C1 segment of cervical spinal cord (tissue), 14 donors: ENCODE measurements around the gene UNKL.
A peak's percentile ranks its signal among the peaks of the same experiment; 100 is the strongest.

Source experiments
- DNase-seq, 14 donors: peaks; one replicate each; lab custom pipeline; 2025; lab: John Stamatoyannopoulos, UW

The UNKL gene

DNA sequence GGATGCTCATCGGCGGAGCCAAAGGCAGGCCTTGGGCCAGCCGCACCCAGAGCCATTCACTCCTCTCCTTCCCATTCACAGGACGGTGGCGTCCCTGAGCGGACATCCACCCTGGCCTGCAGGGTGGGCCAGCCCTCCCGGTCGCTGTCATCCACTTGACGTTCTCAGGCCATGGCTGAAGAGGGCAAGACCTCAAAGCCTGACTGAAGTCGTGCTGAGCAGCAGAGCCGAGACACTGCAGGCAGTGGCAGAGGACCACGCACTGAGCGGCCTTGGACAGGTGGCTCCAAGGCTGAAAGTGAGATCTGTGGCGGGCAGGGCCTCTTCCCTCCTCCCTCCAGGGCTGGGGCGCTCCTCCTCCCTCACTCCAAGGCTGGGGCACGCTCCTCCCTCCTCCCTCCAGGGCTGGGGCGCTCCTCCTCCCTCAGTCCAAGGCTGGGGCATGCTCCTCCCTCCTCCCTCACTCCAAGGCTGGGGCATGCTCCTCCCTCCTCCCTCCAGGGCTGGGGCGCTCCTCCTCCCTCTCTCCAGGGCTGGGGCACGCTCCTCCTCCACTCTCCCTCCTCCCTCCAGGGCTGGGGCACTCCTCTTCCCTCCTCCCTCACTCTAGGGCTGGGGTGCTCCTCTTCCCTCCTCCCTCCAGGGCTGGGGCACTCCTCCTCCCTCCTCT lies 38.6 kb downstream of the UNKL start:
- DNase-seq = no peak

DNA sequence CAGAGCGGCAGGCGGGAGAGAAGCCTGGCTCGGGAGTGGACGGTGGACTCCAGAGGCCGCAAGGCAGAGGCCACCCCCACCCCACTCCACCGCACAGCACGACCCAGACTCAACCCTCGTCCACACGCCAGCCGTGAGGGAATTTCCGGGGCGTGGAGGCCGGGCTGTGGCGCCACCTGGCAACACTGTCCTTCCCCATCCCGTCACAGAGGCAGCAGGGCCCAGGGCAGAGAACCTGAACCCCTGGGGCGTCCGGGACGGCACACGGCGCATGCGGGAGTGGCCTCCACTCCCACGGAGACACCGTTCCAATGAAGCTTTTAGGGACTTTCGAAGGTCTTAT lies 39.2 kb downstream of the UNKL start:
- DNase-seq = no peak

DNA sequence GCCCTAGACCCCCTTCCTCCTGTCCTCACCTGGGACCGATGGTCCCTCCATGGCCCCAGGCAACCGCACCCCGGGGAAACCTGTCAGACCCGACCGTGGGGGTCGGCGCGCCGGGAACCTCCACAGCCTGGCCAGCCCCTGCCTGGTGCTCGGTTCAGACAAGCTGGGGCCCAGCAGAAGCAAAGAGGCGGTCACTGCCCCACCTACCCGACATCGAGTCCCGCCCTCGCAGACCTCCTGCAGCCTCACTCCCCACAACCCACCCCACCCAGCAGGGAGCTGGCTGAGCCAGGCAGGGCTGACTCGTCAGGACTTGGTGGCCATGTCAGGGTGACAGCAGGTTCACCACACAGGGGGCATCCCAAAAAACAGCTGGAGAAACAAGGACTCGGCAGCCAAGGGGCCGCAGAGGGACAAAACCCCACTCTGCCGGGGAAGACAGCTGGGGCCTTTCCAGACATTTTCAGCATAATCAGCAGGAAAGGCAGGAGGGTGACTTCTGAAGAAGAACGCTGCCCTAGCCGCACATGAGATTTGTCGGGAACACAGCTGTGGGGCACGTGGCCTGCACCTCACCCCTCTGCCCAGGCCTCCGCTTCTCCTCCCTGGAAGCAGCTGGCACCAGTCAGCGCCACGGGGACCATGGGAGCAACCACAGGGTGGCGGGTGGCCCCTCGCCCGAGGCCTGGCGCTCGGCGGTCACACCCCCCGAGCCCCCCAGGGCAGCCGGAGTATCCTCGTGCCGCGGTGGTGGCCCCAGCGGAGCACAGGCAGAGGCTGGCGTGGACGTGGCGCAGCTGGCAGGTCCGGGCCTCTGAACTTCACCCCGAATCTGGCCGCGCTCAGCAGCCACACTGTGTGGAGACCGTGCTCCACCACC lies 39.8 kb downstream of the UNKL start:
- DNase-seq = no peak

DNA sequence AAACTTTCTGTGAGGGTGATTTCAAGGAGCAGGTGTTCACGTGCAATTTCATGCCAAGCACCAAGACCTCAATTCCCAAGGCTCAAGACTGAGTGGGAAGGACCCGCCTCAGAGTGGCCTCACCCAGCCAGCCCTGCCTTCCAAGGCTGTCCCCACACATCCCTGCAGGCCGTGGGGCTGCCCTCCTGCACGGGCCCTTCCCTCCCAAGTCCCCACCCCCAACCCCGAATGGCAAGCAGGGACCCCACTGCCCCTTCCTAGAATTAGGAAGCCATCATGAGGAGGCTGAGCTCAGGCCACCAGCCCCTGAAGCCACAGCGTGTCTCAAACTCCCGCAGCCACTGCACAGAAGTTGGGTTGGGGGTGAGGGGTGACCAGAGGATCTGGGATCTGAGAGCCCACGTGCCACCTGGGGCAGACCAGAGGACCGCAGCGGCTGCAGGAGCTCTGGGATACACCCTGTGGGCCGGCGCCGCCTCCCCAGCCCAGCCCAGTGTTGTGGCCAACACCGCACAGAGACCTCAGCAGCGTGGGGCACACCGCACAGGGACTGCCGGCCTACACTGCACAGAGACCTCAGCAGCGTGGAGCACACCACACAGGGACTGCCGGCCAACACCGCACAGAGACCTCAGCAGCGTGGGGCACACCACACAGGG lies 42.1 kb downstream of the UNKL start:
- no peak for DNase-seq

DNA sequence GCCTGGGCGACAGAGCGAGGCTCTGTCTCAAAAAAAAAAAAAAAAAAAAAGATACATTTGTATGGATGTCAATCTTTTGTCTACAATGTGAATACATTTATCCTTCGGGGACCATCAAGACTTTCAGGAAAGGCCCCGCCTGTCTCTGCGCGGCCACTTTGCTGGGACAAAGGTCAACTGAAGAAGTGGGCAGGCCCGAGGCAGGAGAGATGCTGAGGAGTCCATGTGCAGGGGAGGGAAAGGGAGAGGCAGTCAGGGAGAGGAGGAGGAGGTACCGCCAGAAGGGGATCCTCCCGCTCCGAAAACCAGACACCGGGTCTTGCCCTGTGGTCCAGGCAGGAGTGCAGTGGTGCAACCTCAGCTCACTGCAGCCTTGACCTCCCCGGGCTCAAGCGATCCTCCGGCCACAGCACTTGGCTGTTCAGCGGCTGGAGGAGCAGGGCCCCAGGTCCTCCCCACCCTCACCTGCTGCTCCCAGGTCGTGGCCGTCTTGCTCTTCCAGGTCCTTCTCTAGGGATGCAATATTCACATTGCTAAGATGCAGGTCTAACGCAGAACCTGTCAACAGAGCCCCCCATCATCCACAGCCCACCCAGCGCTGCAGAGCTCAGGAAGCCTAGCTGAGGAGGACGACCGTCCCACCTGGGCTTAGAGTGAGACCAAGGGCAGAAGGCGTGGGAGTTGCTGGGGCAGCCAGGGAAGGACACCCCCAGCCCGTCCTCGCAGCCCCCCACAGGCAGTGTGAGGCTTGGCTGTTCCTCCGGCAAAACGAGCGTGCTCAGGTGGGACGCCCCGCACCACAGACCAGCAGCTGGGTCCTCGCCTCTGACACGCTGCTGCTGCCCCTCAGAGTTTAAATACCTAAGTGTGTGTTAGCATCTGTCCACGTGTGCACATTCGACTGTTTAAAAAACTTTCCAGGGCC lies 43.2 kb downstream of the UNKL start:
- no peak for DNase-seq

DNA sequence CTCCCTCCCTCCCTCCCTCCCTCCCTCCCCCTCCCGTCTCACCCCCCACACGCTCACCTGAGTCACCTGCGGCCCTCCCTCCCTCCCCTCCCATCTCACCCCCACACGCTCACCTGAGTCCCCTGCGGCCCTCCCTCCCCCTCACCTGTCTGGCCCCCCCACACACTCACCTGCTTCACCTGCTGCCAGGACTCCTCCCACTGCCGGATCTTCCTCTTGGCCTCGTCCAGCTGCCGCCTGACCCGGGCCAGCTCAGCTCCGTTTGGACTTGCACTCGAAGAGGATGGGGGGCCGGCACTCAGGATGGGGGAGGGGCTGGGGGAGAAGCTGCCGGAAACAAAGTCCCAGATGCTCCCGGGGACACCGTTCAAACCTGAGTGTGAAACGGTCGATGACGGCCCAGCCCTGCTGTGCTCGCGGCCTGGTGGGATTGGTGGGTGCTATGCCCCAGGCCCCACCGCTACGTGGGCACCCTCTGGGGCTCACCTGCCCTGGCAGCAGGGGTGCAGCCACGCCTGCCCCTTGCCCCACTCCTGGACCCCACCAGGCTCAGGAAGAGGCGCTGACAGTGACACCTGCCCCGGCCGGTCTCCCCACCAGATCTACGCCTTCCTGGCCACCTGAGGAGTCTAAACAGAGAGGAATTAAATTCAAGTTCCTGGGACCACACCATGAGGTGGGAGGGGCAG lies 46.9 kb downstream of the UNKL start:
- DNase-seq = no peak

DNA sequence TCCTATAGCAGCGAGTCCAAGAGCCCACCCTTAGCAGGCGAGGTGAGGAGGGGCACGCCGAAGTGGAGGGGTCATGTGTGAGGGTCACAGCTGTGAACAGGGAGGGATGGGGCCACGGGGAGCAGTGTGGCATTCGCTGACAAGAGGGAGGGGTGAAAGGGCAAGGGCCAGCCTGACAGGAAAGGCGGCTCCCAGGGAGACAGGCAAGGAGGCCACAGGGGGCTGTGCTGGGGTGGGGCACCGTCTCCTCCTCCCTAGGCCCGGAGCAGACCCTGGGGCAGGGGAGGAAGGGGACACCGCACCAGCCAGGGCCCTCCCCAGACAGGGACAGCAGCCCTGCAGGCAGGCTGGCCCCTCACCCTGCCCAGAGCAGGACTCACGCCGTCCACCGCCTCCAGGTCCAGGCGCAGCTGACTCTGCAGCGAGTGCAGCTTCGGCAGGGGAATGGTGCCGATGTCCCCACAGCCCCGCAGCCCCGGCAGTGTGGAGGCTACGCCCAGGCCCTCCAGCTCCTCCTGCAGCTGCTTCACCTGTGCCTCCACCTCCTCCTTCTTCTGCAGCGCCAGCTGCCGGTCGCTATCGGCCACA lies 47.7 kb downstream of the UNKL start:
- DNase-seq = no peak

DNA sequence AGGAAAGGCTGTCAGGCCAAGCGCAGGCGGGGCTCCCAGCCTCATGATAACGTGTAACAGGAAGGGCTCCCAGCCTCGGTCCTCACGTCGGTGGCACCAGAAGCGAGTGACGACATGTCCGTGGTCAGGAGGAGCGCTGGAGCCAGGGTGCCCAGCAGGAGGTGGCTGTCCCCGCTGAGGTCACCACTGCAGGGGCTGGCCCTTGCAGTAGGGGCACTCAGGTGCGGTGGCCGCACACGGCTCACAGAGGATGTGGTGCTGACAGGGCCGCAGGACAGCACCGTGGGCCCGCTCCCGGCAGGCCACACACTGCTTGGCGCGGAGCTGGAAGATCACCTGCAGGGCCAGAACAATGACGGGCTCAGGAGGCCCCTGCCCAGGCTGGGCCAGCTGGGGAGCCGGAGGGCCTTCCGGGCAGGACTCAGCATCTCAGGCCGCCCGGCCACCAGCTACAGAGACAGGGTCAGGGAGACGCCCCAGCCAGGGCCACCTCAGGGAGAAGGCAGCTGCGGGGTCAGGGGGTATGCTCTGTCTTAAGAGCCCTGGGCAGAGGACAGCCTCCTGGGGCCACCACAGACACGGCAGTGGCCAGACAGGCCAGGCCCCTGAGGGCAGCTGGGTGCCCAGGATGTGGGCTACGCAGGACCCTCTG lies 48.3 kb downstream of the UNKL start:
- no peak for DNase-seq

DNA sequence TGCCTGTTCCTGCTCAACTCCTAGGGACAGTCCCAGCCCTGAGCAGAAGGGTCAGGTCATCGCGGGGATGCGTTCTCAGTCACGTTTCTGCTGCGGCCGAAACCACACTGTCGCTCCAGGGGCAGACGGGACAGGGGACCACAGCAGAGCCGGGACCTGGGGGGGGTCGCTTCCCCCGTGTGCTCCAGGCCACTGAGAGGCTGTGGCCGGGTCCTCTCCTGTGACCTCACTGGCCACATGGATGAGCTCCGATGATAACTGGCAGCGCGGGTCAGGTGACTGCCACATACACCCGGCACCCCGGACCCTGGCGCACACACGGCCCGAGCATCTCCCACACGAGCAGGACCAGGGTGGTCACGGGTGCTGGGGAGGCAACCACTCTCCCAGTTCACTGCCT lies 50.0 kb downstream of the UNKL start:
- no peak for DNase-seq

DNA sequence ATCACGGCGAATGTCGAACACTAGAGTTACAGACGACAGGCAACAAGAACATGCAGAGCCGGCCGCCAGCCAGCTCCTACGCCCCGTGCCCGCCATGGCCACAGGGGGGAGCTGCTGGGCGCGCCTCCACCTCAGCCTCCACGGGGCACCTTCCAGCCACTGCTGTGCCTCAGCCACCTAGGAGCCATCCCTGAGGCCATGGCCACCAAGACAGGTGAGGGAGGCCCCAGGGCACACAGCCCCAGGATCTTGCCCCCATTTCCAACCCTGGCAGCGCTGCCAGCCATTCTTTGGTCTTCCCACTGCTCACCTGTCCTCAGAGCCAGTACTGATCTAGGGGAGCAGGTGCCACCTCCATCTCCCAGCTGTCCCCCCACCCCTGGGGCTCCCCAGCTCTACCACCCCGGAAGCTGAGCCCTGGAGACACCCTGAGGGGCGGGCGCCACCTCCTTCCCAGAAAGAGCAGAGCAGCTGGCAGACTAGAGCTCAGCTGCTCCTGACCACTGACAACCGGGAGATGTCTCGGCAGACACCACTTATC lies 50.9 kb downstream of the UNKL start:
- DNase-seq = peak in 4 of 14 donors; percentile 2 to 15 (median 11)

DNA sequence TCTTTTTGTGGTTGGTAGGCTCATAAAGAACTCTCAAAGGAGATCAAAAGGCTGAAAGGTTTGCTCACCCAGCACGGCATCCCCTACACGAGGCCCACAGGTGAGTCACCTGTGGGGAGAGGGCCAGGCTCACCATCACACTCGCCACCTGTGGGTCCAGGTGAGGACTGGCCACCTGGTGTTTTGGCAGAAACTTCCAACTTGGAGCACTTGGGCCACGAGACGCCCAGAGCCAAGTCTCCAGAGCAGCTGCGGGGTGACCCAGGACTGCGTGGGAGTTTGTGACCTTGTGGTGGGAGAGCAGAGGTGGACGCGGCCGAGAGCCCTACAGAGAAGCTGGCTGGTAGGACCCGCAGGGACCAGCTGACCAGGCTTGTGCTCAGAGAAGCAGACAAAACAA lies 51.7 kb downstream of the UNKL start:
- DNase-seq = no peak

DNA sequence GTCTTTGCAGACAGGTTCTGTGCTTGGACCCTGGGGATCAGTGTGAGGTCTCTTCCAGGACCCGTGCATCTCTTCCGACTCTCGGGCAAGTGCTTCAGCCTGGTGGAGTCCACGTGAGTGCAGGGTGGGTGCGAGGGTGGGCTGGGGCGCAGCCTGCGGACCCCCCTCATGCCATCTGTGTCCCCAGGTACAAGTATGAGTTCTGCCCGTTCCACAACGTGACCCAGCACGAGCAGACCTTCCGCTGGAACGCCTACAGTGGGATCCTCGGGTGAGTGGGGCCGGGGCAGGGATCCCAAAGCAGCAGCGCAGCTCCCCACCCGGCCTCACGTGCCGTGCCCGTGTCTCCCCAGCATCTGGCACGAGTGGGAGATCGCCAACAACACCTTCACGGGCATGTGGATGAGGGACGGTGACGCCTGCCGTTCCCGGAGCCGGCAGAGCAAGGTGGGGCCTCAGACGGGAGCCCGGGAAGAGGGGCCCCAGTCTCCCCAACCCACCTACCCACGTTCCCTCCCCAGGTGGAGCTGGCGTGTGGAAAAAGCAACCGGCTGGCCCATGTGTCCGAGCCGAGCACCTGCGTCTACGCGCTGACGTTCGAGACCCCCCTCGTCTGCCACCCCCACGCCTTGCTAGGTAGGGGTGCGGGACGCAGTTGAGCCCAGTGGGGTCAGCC lies 52.7 kb downstream of the UNKL start:
- DNase-seq = no peak

DNA sequence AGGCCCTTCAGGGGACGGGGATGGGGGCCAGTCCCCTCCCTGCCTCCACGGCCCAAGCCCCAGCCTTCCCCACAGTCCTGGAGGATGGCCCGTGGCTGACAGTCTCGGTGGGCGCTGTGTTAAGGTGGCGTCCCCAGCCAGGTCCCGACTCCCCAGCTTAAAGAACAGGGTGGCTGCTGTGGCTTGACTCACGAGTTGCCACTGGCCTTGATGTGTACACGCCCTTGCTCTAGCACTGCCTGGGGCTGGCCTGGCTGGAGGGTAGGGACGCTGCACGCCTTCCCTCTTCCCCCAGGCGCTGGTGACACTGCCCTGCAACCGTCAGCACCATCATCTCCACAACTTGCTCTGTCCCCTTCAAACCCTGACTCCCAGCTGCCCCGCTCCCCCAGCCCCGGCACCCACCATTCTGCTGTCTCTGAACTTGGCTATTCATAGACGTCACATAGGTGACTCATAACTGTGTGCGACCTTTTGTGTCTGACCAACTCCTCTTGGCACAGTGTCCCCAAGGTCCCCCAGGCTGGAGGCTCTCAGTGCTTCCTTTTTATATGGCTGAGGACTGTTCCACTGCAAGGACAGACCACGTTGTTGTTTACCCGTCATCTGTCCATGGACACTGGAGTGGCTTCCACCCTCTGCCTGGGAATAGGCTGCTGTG lies 56.5 kb downstream of the UNKL start:
- no peak for DNase-seq

DNA sequence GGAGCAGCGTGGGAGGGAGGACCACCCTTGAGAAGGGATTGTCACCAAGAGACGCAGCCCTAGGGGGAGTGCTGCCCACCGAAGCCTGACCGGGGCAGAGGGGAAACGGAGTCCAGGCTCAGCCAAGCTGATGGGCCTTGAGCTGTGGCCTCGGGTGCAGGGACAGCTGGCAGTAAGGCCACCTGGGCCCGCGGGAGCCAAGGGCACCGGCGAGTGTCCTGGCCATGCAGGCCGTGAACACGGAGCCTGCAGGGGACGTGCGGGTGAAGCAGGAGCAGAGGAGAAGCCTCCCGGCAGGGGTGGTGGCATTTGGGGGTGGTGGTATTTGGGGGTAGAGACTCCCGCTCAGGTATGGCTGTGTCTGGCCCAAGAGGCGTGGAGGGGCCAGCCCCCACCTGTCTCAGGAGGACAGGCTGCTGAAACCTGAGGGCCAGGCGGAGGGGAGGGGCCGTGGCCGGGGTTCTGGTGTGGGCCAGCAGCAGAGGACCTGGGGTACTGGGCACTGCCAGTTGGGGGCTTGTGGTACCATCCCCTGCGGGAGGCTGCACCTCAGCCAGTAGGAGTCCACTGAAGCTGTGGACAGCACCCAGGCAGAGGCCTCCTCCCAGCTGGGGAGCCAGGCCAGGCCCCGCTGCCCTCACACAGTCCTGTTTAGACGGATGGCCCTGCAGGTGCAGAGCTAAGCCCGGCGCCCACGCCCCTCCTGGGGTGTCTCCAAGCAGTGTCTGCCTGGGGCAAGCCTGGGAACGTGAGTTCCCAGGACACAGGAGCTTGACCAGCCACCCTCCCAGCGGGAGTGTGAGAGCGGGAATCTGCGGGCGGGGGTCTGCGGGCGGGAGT lies 58.2 kb downstream of the UNKL start:
- no peak for DNase-seq

DNA sequence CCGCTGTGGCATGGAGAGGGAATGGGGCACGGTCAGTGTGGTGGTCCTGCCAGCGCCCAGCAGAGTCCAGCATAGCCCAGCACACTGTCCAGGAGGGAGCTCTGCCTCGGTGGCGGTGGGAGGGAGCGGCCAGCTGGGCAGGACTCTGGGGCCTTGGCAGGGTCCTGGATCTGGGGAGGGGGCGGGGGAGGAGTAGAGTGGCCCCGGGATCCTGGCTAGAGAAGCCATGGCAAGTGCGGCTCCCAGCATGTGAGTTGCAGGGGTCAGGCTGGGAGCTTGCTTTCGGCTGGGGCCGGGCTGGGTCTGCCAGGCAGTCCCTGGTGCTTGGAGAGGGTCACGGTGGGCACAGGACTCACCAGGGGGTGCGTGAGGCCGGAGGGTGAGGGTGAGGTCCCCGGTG lies 58.9 kb downstream of the UNKL start:
- no peak for DNase-seq

DNA sequence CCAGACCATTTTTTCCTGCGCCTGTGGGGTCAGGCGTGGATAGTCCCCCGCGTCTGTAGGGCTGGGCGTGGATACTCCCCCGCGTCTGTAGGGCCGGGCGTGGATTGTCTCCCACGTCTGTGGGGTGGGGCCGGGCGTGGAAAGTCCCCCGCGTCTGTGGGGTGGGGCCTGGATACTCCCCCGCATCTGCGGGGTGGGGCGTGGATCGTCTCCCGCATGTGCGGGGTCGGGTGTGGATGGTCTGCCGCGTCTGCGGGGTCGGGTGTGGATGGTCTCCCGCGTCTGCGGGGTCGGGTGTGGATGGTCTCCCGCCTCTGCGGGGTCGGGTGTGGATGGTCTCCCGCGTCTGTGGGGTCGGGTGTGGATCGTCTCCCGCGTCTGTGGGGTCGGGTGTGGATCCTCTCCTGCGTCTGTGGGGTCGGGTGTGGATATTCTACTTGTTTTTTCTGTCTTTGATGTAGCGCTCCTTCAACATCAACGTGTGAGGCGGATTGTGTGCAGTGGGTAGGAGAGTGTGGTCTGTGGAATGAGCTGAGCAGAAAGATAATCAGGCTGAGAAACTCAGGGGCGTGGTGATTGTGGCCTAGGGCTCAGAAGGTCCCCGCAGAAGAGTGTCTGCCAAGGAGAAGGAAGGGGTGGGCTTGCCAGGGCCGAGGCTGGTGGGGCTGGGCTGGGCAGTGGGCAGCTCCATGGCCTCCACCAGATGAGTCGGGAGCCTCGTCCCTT lies 59.5 kb downstream of the UNKL start:
- DNase-seq = no peak
